K562 (cell line): Measurements from ENCODE around the gene SLC35D2. TPM values are rescaled to one million over a fixed set of nuclear protein-coding genes. Genes with fewer than 3 reads are reported as not detected.

ENCODE experiments used
- DDX20 ChIP-seq: fragments of 450-650 bp; IDR thresholded peaks from 2 replicates; pipeline ENCODE4 v1.6.1; 2016; ENCODE audit warnings: missing genetic modification characterization, low read depth, mild to moderate bottlenecking, missing compliant biosample characterization, moderate library complexity
- ERF ChIP-seq: fragments of 450-650 bp; formaldehyde crosslinking; IDR thresholded peaks from 2 replicates; pipeline ENCODE4 v1.4.0; 2020; ENCODE audit warnings: mild to moderate bottlenecking, mixed read lengths
- HOXB6 ChIP-seq: fragments of 250-450 bp; sonication (Bioruptor Pico); IDR thresholded peaks from 2 replicates; pipeline ENCODE4 v1.5.1; 2022; ENCODE audit warnings: mild to moderate bottlenecking, borderline replicate concordance
- KHSRP ChIP-seq: fragments of 450-650 bp; IDR thresholded peaks from 2 replicates; pipeline ENCODE4 v1.6.1; 2017
- MTA3 ChIP-seq: fragments of 450-650 bp; formaldehyde crosslinking; IDR thresholded peaks from 2 replicates; pipeline ENCODE4 v1.6.1; 2017; ENCODE audit warnings: mild to moderate bottlenecking, borderline replicate concordance
- PCBP1 ChIP-seq: fragments of 200-400 bp; formaldehyde crosslinking; IDR thresholded peaks from 2 replicates; pipeline ENCODE4 v1.6.1; 2018; ENCODE audit warnings: mild to moderate bottlenecking, low read depth, low read length; ENCODE audit not compliant: poor library complexity, severe bottlenecking
- PHB2 ChIP-seq: fragments of 450-650 bp; IDR thresholded peaks from 2 replicates; pipeline ENCODE4 v1.6.1; 2017; ENCODE audit warnings: low read depth
- RBFOX2 ChIP-seq: fragments of 200-400 bp; formaldehyde crosslinking; IDR thresholded peaks from 2 replicates; pipeline ENCODE4 v1.6.1; 2017; ENCODE audit warnings: low read depth, mild to moderate bottlenecking, low read length, moderate library complexity
- SUPT5H ChIP-seq: fragments of 450-650 bp; IDR thresholded peaks from 2 replicates; pipeline ENCODE4 v1.6.1; 2016
- XRCC4 ChIP-seq: IDR thresholded peaks from one replicate; pipeline ENCODE4 v1.6.1; 2011; ENCODE audit not compliant: insufficient read depth, insufficient read length; ENCODE audit errors: extremely low read depth
- ZNF175 ChIP-seq: fragments of 200-800 bp; sonication (Bioruptor generic); IDR thresholded peaks from 2 replicates; pipeline ENCODE4 v1.6.1; 2016; ENCODE audit warnings: low read depth, mild to moderate bottlenecking, missing genetic modification characterization, missing compliant biosample characterization
- polyA plus RNA-seq, 8 experiments: library from polyadenylated mRNA; depleted of rRNA in 4 of 8; stranded (reverse) in 5 of 8; unstranded in 3 of 8; fragments of >200 nt; fragmentation: Nextera tagmentation in 2 of 8; fragmentation: Illumina TruSeq in 1 of 8; extraction: Ambion mirVana in 2 of 8; extraction: Trizol in 1 of 8; gene quantifications; 2 replicates each; pipeline versions ENCODE4 v1.2.1 to v1.2.3, GENCODE V29; 2011 to 2014; ENCODE audit warnings: inconsistent platforms in 1 of 8, missing spikeins in 1 of 8
- total RNA-seq, 7 experiments: library from RNA; depleted of rRNA in 6 of 7; stranded (reverse); fragments of >200 nt in 6 of 7; fragmentation: Illumina TruSeq in 2 of 7; extraction: Trizol in 2 of 7; gene quantifications; 2 replicates each; pipeline versions ENCODE4 v1.2.1 to v1.2.3, GENCODE V29; 2011 to 2021; ENCODE audit warnings: low replicate concordance in 1 of 7
- TF ChIP-seq, protein P1 (sequence below): fragments of 200-400 bp; formaldehyde crosslinking; IDR thresholded peaks from 2 replicates; pipeline ENCODE4 v1.6.1; 2017; ENCODE audit warnings: mild to moderate bottlenecking, low read depth, low read length, moderate library complexity
- TF ChIP-seq, protein P2 (sequence below): fragments of 250-450 bp; sonication (Bioruptor Pico); IDR thresholded peaks from 2 replicates; pipeline ENCODE4 v1.8.0; 2021; ENCODE audit warnings: borderline replicate concordance, mild to moderate bottlenecking, moderate library complexity; ENCODE audit not compliant: poor library complexity, severe bottlenecking
- TF ChIP-seq, protein P3 (sequence below): fragments of 250-450 bp; sonication (Bioruptor Pico); IDR thresholded peaks from 2 replicates; pipeline ENCODE4 v1.4.0; 2020; ENCODE audit warnings: mild to moderate bottlenecking, moderate library complexity
- TF ChIP-seq, protein P4 (sequence below): sonication (generic); formaldehyde crosslinking; IDR thresholded peaks from 2 replicates; pipeline ENCODE4 v1.8.0; 2022; ENCODE audit warnings: mild to moderate bottlenecking, missing genetic modification reagents
- TF ChIP-seq, protein P5 (sequence below): fragments of 250-450 bp; sonication (Bioruptor Pico); IDR thresholded peaks from 2 replicates; pipeline ENCODE4 v1.8.0; 2022; ENCODE audit warnings: moderate library complexity, mild to moderate bottlenecking, inconsistent platforms
- TF ChIP-seq, protein P6 (sequence below): fragments of 250-450 bp; sonication (Bioruptor Pico); IDR thresholded peaks from 2 replicates; pipeline ENCODE4 v1.8.0; 2021; ENCODE audit warnings: mild to moderate bottlenecking, moderate library complexity

The SLC35D2 gene
- total and polyA plus RNA-seq, 9 of the 15 experiments (the other 6 are each of a cell fraction or from before 2014, with no cell fraction given) = 2.9 to 14.9 (median 11.7) TPM

DNA sequence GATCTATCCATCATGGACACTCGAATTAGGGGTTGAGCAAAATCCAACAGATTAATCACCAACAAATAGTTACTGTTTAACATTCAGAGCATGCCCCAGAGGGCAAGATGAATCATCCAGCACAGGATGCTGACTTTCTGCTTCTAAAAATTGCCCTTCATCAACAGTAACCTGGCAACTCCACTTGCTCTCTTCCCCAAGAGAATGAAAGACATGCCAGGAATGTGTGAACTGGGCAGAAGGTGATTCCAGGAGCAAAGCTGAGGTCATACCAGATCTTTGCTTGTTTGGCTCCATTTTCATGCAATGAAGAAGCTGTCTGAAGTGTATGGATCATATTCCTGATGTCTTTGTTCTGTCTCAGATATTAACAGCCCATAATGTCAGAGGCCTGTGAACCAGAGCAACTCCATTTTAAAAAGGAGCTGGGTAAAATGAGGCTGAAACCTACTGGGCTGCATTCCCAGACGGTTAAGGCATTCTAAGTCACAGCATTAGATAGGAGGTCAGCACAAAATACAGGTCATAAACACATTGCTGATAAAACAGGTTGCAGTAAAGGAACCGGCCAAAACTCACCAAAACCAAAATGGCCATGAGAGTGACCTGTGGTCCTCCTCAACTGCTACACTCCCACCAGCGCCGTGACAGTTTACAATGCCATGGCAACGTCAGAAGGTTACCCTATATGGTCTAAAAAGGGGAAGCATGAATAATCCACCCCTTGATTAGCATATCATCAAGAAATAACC lies 37.1 kb upstream of the SLC35D2 start (continued):
- TF ChIP-seq, protein P1, sequence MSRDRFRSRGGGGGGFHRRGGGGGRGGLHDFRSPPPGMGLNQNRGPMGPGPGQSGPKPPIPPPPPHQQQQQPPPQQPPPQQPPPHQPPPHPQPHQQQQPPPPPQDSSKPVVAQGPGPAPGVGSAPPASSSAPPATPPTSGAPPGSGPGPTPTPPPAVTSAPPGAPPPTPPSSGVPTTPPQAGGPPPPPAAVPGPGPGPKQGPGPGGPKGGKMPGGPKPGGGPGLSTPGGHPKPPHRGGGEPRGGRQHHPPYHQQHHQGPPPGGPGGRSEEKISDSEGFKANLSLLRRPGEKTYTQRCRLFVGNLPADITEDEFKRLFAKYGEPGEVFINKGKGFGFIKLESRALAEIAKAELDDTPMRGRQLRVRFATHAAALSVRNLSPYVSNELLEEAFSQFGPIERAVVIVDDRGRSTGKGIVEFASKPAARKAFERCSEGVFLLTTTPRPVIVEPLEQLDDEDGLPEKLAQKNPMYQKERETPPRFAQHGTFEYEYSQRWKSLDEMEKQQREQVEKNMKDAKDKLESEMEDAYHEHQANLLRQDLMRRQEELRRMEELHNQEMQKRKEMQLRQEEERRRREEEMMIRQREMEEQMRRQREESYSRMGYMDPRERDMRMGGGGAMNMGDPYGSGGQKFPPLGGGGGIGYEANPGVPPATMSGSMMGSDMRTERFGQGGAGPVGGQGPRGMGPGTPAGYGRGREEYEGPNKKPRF = no peak
- no peak for TF ChIP-seq XRCC4
- TF ChIP-seq KHSRP = no peak
- TF ChIP-seq PHB2 = no peak
- TF ChIP-seq, protein P2, sequence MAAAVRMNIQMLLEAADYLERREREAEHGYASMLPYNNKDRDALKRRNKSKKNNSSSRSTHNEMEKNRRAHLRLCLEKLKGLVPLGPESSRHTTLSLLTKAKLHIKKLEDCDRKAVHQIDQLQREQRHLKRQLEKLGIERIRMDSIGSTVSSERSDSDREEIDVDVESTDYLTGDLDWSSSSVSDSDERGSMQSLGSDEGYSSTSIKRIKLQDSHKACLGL = peak; percentile 82
- TF ChIP-seq, protein P3, sequence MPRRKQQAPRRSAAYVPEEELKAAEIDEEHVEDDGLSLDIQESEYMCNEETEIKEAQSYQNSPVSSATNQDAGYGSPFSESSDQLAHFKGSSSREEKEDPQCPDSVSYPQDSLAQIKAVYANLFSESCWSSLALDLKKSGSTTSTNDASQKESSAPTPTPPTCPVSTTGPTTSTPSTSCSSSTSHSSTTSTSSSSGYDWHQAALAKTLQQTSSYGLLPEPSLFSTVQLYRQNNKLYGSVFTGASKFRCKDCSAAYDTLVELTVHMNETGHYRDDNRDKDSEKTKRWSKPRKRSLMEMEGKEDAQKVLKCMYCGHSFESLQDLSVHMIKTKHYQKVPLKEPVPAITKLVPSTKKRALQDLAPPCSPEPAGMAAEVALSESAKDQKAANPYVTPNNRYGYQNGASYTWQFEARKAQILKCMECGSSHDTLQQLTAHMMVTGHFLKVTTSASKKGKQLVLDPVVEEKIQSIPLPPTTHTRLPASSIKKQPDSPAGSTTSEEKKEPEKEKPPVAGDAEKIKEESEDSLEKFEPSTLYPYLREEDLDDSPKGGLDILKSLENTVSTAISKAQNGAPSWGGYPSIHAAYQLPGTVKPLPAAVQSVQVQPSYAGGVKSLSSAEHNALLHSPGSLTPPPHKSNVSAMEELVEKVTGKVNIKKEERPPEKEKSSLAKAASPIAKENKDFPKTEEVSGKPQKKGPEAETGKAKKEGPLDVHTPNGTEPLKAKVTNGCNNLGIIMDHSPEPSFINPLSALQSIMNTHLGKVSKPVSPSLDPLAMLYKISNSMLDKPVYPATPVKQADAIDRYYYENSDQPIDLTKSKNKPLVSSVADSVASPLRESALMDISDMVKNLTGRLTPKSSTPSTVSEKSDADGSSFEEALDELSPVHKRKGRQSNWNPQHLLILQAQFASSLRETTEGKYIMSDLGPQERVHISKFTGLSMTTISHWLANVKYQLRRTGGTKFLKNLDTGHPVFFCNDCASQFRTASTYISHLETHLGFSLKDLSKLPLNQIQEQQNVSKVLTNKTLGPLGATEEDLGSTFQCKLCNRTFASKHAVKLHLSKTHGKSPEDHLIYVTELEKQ (CRISPR knock-in tag) = peak; percentile 98
- TF ChIP-seq SUPT5H = no peak
- TF ChIP-seq, protein P4, sequence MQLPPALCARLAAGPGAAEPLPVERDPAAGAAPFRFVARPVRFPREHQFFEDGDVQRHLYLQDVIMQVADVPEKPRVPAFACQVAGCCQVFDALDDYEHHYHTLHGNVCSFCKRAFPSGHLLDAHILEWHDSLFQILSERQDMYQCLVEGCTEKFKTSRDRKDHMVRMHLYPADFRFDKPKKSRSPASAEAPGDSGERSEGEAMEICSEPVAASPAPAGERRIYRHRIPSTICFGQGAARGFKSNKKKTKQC = no peak
- TF ChIP-seq, protein P5, sequence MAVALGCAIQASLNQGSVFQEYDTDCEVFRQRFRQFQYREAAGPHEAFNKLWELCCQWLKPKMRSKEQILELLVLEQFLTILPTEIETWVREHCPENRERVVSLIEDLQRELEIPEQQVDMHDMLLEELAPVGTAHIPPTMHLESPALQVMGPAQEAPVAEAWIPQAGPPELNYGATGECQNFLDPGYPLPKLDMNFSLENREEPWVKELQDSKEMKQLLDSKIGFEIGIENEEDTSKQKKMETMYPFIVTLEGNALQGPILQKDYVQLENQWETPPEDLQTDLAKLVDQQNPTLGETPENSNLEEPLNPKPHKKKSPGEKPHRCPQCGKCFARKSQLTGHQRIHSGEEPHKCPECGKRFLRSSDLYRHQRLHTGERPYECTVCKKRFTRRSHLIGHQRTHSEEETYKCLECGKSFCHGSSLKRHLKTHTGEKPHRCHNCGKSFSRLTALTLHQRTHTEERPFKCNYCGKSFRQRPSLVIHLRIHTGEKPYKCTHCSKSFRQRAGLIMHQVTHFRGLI = peak; percentile 97
- no peak for TF ChIP-seq PCBP1
- TF ChIP-seq HOXB6 (CRISPR knock-in tag) = peak; percentile 89; the same call in 1 of the 2 replicates
- TF ChIP-seq ERF = peak; percentile 99
- peak; percentile 97 for TF ChIP-seq DDX20 (tag)
- peak; percentile 99 for TF ChIP-seq ZNF175 (CRISPR knock-in tag)
- 0 out of 2 replicates have a peak, but pooled peaks have one; percentile 41 for TF ChIP-seq MTA3
- TF ChIP-seq, protein P6, sequence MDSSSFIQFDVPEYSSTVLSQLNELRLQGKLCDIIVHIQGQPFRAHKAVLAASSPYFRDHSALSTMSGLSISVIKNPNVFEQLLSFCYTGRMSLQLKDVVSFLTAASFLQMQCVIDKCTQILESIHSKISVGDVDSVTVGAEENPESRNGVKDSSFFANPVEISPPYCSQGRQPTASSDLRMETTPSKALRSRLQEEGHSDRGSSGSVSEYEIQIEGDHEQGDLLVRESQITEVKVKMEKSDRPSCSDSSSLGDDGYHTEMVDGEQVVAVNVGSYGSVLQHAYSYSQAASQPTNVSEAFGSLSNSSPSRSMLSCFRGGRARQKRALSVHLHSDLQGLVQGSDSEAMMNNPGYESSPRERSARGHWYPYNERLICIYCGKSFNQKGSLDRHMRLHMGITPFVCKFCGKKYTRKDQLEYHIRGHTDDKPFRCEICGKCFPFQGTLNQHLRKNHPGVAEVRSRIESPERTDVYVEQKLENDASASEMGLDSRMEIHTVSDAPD (CRISPR knock-in tag) = peak; percentile 93
- no peak for TF ChIP-seq RBFOX2
